ENCODE measurements around the gene SCN1B.

DNA sequence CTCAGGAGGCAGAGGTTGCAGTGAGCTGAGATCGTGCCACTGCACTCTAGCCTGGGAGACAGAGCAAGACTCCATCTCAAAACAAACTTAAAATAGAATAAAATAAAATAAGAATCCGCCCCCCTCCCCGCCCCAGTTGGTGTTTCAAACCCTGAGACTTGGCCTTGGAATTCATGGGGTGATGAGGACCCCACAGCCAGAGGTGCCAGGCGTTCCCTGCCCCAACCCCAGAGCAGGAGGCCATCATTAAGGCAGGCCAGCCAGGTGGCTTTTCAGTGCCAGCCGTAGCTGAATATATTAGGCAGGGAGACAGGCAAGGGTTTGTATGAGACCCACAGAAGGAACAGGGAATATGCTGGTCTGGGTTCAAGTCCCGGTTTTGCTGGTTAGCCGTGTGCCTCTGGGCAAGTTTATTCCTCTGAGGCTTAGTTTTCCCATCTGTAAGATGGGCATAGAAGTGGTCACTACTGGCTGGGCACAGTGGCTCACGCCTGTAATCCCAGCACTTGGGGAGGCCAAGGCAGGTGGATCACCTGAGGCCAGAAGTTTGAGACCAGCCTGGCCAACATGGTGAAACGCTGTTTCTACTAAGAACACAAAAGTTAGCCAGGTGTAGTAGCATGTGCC is 23.5 kb downstream of the SCN1B start:
- TF ChIP-seq TAF1 (IDR thresholded peaks at IDR 0.05; ENCODE audit: borderline replicate concordance, low read depth, low read length) (no peak), POLR2A (IDR thresholded peaks at IDR 0.05; ENCODE audit: low read depth, low read length) (no peak), POLR2AphosphoS5 (IDR thresholded peaks at IDR 0.05; ENCODE audit: low read depth, low read length) (no peak)

All from GM12892 (cell line).